H9 (cell line): Measurements from ENCODE around the gene GORASP1. TPM values are rescaled to one million over a fixed set of nuclear protein-coding genes. Genes with fewer than 3 reads are reported as not detected.

Experiments used
- DNase-seq: peaks from one replicate; pipeline ENCODE4 v3.0.0-alpha.2; 2017
- H2AFZ ChIP-seq: one replicate; pipeline ENCODE4 v1.6.1; 2013; ENCODE audit warnings: mild to moderate bottlenecking, low read length, control low read depth, moderate library complexity
- H2AK5ac ChIP-seq: 2 replicates; pipeline ENCODE4 v1.6.1; 2013; ENCODE audit warnings: low read length, control low read depth, mixed read lengths; ENCODE audit not compliant: insufficient read length
- H2BK120ac ChIP-seq: one replicate; pipeline ENCODE4 v1.6.1; 2013; ENCODE audit warnings: low read depth, mild to moderate bottlenecking, low read length, control low read depth, inconsistent platforms; ENCODE audit not compliant: poor library complexity, severe bottlenecking
- H2BK12ac ChIP-seq: 2 replicates; pipeline ENCODE4 v1.6.1; 2013; ENCODE audit warnings: low read length, control low read depth, mixed read lengths, low read depth; ENCODE audit not compliant: insufficient read length
- H2BK15ac ChIP-seq: 2 replicates; pipeline ENCODE4 v1.6.1; 2013; ENCODE audit warnings: low read depth, low read length, control low read depth
- H2BK20ac ChIP-seq: one replicate; pipeline ENCODE4 v1.6.1; 2013; ENCODE audit warnings: low read depth, mild to moderate bottlenecking, low read length, control low read depth, inconsistent platforms; ENCODE audit not compliant: poor library complexity, severe bottlenecking
- H2BK5ac ChIP-seq: 2 replicates; pipeline ENCODE4 v1.6.1; 2013; ENCODE audit warnings: low read length, control low read depth, mixed read lengths; ENCODE audit not compliant: insufficient read length
- H3K14ac ChIP-seq: 2 replicates; pipeline ENCODE4 v1.6.1; 2013; ENCODE audit warnings: low read length, control low read depth; ENCODE audit not compliant: insufficient read depth
- H3K18ac ChIP-seq: 2 replicates; pipeline ENCODE4 v1.6.1; 2013; ENCODE audit warnings: low read depth, mild to moderate bottlenecking, mixed read lengths, low read length, control low read depth; ENCODE audit not compliant: insufficient read length
- H3K23ac ChIP-seq: 2 replicates; pipeline ENCODE4 v1.6.1; 2013; ENCODE audit warnings: low read length, control low read depth, mixed read lengths, low read depth; ENCODE audit not compliant: insufficient read length
- H3K23me2 ChIP-seq: 2 replicates; pipeline ENCODE4 v1.6.1; 2013; ENCODE audit warnings: low read depth, mild to moderate bottlenecking, mixed read lengths, low read length, control low read depth; ENCODE audit not compliant: insufficient read length, poor library complexity, severe bottlenecking
- H3K27ac ChIP-seq: 2 replicates; pipeline ENCODE4 v1.5.1; 2013; ENCODE audit warnings: low read length, control low read depth, mixed read lengths, low read depth; ENCODE audit not compliant: insufficient read length
- H3K27me3 ChIP-seq: 2 replicates; pipeline ENCODE4 v1.6.1; 2013; ENCODE audit warnings: low read length, control low read depth, inconsistent platforms; ENCODE audit not compliant: insufficient read depth
- H3K4ac ChIP-seq: 2 replicates; pipeline ENCODE4 v1.6.1; 2013; ENCODE audit warnings: low read depth, mild to moderate bottlenecking, control low read depth, inconsistent platforms, low read length, moderate library complexity
- H3K4me1 ChIP-seq: 2 replicates; pipeline ENCODE4 v1.6.1; 2013; ENCODE audit warnings: low read length, control low read depth, inconsistent platforms; ENCODE audit not compliant: insufficient read depth
- H3K4me2 ChIP-seq: 2 replicates; pipeline ENCODE4 v1.6.1; 2013; ENCODE audit warnings: low read length, control low read depth, mixed read lengths; ENCODE audit not compliant: insufficient read length, insufficient read depth
- H3K56ac ChIP-seq: 2 replicates; pipeline ENCODE4 v1.6.1; 2013; ENCODE audit warnings: low read depth, mild to moderate bottlenecking, mixed read lengths, low read length, control low read depth; ENCODE audit not compliant: insufficient read length
- H3K79me1 ChIP-seq: 2 replicates; pipeline ENCODE4 v1.6.1; 2013; ENCODE audit warnings: low read depth, mild to moderate bottlenecking, moderate library complexity, low read length, control low read depth, inconsistent platforms; ENCODE audit not compliant: insufficient read depth, poor library complexity, severe bottlenecking
- H3K79me2 ChIP-seq: 2 replicates; pipeline ENCODE4 v1.6.1; 2013; ENCODE audit warnings: low read length, control low read depth, inconsistent platforms; ENCODE audit not compliant: insufficient read depth
- H3K9ac ChIP-seq: 2 replicates; pipeline ENCODE4 v1.6.1; 2013; ENCODE audit warnings: low read length, control low read depth, mixed read lengths; ENCODE audit not compliant: insufficient read length; ENCODE audit errors: extremely low read depth
- H3K9me3 ChIP-seq: one replicate; pipeline ENCODE4 v1.6.1; 2013; ENCODE audit warnings: low read depth, low read length, inconsistent platforms; ENCODE audit not compliant: control insufficient read depth
- H3T11ph ChIP-seq: one replicate; pipeline ENCODE4 v1.6.1; 2013; ENCODE audit warnings: mild to moderate bottlenecking, low read length, control low read depth, inconsistent platforms
- H4K20me1 ChIP-seq: one replicate; pipeline ENCODE4 v1.6.1; 2013; ENCODE audit not compliant: control insufficient read depth, insufficient read length, insufficient read depth
- H4K5ac ChIP-seq: 2 replicates; pipeline ENCODE4 v1.6.1; 2013; ENCODE audit warnings: low read depth, mild to moderate bottlenecking, mixed read lengths, low read length, control low read depth; ENCODE audit not compliant: insufficient read length
- H4K8ac ChIP-seq: replicated peaks from 2 replicates; pipeline ENCODE4 v1.6.1; 2013; ENCODE audit warnings: low read length, control low read depth, mixed read lengths, low read depth; ENCODE audit not compliant: insufficient read length
- H4K91ac ChIP-seq: 2 replicates; pipeline ENCODE4 v1.6.1; 2013; ENCODE audit warnings: low read depth, mild to moderate bottlenecking, moderate library complexity, mixed read lengths, low read length, control low read depth; ENCODE audit not compliant: insufficient read length
- H3K27ac Mint-ChIP-seq, 3 experiments: 2 replicates in 2 of 3; 3 replicates in 1 of 3; pipeline ENCODE4 v1.8.0; 2020 to 2021; ENCODE audit warnings: mixed read lengths in 3 of 3, mild to moderate bottlenecking in 1 of 3, moderate library complexity in 1 of 3
- H3K27me3 Mint-ChIP-seq: 2 replicates; pipeline ENCODE4 v1.8.0; 2021; ENCODE audit warnings: low read depth, mild to moderate bottlenecking, moderate library complexity, mixed read lengths
- H3K36me3 Mint-ChIP-seq, 3 experiments: 2 replicates in 2 of 3; 3 replicates in 1 of 3; pipeline ENCODE4 v1.8.0; 2020 to 2021; ENCODE audit warnings: low read depth in 3 of 3, mixed read lengths in 3 of 3; ENCODE audit not compliant: insufficient read depth in 1 of 3
- H3K4me1 Mint-ChIP-seq, 2 experiments: 2 replicates each; pipeline ENCODE4 v1.8.0; 2020; ENCODE audit warnings: mixed read lengths in 2 of 2
- H3K4me3 Mint-ChIP-seq, 2 experiments: 2 replicates in 1 of 2; 3 replicates in 1 of 2; pipeline ENCODE4 v1.8.0; 2020 to 2021; ENCODE audit warnings: mild to moderate bottlenecking in 2 of 2, mixed read lengths in 2 of 2, moderate library complexity in 1 of 2
- H3K9me3 Mint-ChIP-seq, 2 experiments: 2 replicates in 1 of 2; 3 replicates in 1 of 2; pipeline ENCODE4 v1.8.0; 2020; ENCODE audit warnings: mild to moderate bottlenecking in 2 of 2, mixed read lengths in 2 of 2, moderate library complexity in 1 of 2
- WGBS: extraction: QIAGEN DNeasy Blood & Tissue Kit; methylation state at CpG from one replicate; pipeline ENCODE4 v1.1.7; 2013; ENCODE audit warnings: missing lambda C conversion rate, low lambda C conversion rate, mixed read lengths; ENCODE audit not compliant: insufficient read length; ENCODE audit errors: extremely low coverage; 5-methylcytosine and 5-hydroxymethylcytosine counted together
- total RNA-seq: library from RNA; stranded (reverse); gene quantifications from 2 replicates; pipeline ENCODE4 v1.2.1, GENCODE V29; 2021
- TF ChIP-seq, protein P1 (sequence below): fragments of 200-600 bp; sonication (generic); conservative IDR thresholded peaks from 3 replicates; pipeline ENCODE4 v1.8.0; 2021; ENCODE audit warnings: antibody characterized with exemption, mild to moderate bottlenecking

GORASP1 gene
- total RNA-seq, 1 experiment from 2014 or later = 37.4 TPM

DNA sequence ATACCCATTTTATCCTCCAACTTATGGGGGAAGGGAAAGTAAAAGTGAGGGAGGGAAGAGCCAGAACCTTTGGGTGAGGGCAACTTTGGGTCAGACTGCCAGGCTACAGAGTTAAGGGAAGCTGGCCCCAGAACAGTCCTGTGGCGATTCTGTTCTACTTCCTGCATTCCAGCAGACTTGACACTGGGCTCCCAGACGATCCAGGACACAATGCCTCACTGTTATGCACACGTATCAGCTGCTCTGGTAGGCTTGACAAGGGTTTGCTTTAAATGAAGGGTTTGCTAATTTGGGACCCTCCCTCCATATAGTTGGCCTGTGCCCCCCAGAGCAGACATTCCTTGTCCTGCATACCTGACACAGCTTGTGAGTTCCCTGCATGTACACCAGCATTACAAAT is 10.7 kb downstream of the GORASP1 start:
- no peak overlapping the region for H3K4ac ChIP-seq
- H3T11ph ChIP-seq = no peak overlapping the region
- no peak overlapping the region for H3K9ac ChIP-seq
- no peaks in the 10 kb centered on the region for H3K27me3 ChIP-seq
- no peak overlapping the region for H3K14ac ChIP-seq
- H3K79me1 ChIP-seq = no peaks in the 10 kb centered on the region
- H3K18ac ChIP-seq = no peak overlapping the region
- H3K27ac ChIP-seq = no peak overlapping the region
- no peak overlapping the region for H4K91ac ChIP-seq
- H2BK5ac ChIP-seq = no peak overlapping the region
- no peak overlapping the region for H3K4me3 Mint-ChIP-seq
- H3K4me1 Mint-ChIP-seq = peaks cover 0 to 10% of the 10 kb centered on the region in 2 experiments; a peak in 2 of 4 replicates
- H3K4me1 ChIP-seq = no peaks in the 10 kb centered on the region
- TF ChIP-seq, protein P1, sequence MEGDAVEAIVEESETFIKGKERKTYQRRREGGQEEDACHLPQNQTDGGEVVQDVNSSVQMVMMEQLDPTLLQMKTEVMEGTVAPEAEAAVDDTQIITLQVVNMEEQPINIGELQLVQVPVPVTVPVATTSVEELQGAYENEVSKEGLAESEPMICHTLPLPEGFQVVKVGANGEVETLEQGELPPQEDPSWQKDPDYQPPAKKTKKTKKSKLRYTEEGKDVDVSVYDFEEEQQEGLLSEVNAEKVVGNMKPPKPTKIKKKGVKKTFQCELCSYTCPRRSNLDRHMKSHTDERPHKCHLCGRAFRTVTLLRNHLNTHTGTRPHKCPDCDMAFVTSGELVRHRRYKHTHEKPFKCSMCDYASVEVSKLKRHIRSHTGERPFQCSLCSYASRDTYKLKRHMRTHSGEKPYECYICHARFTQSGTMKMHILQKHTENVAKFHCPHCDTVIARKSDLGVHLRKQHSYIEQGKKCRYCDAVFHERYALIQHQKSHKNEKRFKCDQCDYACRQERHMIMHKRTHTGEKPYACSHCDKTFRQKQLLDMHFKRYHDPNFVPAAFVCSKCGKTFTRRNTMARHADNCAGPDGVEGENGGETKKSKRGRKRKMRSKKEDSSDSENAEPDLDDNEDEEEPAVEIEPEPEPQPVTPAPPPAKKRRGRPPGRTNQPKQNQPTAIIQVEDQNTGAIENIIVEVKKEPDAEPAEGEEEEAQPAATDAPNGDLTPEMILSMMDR = no peak
- H2BK12ac ChIP-seq = no peak overlapping the region
- no peaks in the 10 kb centered on the region for H3K79me2 ChIP-seq
- no CpG with 5 or more reads among the region's 3 CpGs for WGBS
- H4K8ac ChIP-seq = no peak overlapping the region
- H3K9me3 ChIP-seq = no peaks in the 10 kb centered on the region
- H3K4me2 ChIP-seq = no peak overlapping the region
- no peaks in the 10 kb centered on the region for H4K20me1 ChIP-seq
- no peak for DNase-seq
- no peak overlapping the region for H2BK120ac ChIP-seq
- no peaks in the 10 kb centered on the region; the same call in 1 of the 2 replicates for H3K27me3 Mint-ChIP-seq
- peaks cover 24 to 66% (median 48%) of the 10 kb centered on the region in 3 experiments; a peak in 6 of 7 replicates for H3K36me3 Mint-ChIP-seq
- no peaks in the 10 kb centered on the region for H3K23me2 ChIP-seq
- no peaks in the 10 kb centered on the region for H3K9me3 Mint-ChIP-seq
- H2AFZ ChIP-seq = no peak overlapping the region
- no peak overlapping the region for H3K56ac ChIP-seq
- H2BK15ac ChIP-seq = no peak overlapping the region
- no peak overlapping the region for H4K5ac ChIP-seq
- H2AK5ac ChIP-seq = no peak overlapping the region
- 0 out of 7 replicates have a peak overlapping the region, but pooled peaks of 1 of the 3 experiments have one; percentile 75 for H3K27ac Mint-ChIP-seq
- no peak overlapping the region for H3K23ac ChIP-seq
- H2BK20ac ChIP-seq = no peak overlapping the region
